Measurements from ENCODE around the gene PA2G4.
"Not testable (repeated sequence)": the region's sequence is repeated elsewhere in the genome, so short reads cannot be mapped to it uniquely, and the experiment has no call there.

Gene PA2G4

DNA sequence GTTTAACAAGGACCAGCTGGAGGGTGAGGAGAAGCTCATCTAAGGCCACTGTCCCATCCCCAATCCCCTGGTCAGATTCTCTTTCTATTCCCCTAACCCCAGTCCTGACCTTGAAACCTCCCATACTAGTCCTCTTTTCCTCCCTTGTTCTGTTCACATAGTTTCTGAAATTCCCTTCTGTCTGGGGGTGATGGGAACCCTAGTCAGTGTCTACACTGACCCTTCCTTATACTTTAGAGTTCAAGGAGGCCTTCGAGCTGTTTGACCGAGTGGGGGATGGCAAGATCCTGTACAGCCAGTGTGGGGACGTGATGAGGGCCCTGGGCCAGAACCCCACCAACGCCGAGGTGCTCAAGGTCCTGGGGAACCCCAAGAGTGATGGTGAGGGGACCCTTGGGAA, 50.5 kb downstream of the PA2G4 start:
- no peak for DNase-seq

DNA sequence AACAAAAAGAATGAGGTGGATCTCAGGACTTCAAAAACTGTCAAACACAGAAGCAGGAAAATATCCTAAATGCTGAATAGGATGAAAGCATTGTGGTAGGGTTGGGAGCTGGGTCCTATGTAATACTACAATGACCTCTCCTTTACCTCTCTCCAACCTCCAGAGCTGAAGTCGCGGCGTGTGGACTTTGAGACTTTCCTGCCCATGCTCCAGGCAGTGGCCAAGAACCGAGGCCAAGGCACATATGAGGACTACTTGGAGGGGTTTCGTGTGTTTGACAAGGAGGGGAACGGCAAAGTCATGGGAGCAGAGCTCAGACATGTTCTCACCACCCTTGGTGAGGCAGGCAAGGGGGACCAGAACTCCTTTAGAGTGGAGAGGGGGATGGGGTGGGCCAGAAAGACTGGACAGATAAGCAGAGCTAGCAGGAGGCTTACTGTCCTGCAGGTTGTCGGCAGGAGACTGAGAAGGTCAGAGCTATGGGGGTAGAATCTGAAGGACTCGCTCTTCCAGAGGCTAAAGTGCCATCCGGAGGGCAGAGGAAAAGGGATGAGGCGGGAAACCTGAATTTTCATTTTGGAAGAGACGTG, 51.0 kb downstream of the PA2G4 start:
- no peak for DNase-seq

DNA sequence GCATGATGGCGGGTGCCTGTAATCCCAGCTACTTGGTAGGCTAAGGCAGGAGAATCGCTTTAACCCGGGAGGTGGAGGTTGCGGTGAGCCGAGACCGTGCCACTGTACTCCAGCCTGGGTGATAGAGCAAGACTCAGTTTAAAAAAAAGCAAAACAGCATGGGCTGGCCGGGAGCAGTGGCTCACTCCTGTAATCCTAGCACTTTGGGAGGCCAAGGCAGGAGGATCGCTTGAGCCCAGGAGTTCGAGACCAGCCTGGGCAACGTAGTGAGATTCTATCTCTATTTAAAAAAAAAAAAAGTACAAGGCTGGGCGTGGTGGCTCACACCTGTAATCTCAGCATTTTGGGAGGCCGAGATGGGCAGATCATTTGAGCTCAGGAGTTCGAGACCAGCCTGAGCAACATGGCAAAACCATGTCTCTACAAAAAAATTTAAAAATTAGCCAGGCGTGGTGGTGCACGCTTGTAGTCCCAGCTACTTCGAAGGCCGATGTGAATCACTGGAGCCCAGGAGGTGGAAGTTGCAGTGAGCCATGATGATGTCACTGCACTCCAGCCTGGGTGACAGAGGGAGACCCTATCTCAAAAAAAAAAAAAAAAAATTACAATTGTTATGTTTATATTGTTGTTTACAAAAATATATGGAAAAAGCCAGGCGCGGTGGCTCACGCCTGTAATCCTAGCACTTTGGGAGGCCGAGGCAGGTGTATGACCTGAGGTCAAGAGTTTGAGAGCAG, 52.3 kb downstream of the PA2G4 start:
- not testable (repeated sequence) for DNase-seq

DNA sequence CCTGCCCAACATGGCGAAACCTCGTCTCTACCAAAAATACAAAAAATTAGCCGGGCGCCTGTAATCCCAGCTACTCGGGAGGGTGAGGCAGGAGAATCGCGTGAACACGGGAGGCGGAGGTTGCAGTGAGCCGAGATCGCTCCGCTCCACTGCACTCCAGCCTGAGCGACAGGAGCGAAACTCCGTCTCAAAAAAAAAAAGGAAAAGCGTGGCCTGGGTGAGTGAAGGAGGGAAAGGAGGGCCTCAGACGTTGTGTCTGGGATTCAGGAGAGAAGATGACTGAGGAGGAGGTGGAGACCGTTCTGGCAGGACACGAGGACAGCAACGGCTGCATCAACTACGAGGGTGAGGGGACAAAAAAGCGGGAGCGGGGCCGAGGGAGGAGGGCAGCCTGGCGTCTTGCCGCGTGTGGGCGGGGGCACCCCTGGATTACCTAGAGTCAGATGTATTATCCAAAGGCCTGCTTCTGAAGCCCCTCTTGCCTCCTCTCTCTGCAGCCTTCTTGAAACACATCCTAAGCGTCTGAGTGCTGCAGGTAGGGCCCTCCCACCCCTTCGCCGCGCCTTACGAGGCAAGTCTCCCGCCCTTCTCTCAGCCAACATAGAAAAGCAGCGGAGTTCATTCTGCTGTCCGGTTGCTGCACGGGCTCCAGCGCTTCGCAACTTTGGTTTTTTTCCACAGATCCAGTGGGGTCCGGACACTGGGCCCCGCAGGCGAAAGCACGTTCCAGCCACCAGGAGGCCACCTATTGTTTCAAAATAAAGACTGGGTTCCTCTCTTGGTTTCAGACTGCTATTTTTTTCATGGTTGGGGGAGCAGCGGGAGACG, 53.1 kb downstream of the PA2G4 start:
- peak; percentile 91 for DNase-seq

GRCh38 chr12:56158029-56158925, 53.9 kb downstream of the PA2G4 start, which contains the start of gene MYL6:
Gene MYL6 (plus strand): TSS chr12:56158359. CDS start chr12:56158402, 43 bp downstream.
- DNase-seq, result peak; percentile 98

DNA sequence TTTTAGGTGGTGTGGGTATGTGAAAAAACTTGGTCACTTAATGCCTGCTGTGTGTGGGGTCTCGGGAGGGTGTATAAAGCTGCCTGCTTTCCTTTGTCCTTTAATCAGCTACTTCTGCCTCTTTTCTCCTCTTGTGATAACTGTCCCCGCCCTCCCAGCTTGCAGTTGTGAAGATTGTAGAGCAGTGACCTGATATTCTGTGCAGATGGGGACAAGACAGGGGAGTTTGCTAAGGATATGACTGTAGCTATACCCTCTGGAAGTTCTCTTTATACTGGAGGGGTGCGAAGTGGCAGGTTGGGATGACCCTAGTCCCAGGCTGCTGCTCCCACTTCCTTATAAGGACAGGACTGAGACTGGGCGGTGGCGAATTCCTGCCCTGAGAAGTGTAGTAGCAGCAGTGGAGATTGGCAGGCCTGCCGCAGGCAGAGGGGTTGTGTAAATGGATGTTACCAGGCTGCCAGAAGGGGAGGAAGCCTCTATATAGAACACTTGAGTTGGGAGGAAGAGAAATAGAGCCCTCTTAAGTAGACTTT, 54.6 kb downstream of the PA2G4 start:
- peak; percentile 82 for DNase-seq

GRCh38 chr12:56159482-56160192, 55.3 kb downstream of the PA2G4 start:
- DNase-seq, result no peak

DNA sequence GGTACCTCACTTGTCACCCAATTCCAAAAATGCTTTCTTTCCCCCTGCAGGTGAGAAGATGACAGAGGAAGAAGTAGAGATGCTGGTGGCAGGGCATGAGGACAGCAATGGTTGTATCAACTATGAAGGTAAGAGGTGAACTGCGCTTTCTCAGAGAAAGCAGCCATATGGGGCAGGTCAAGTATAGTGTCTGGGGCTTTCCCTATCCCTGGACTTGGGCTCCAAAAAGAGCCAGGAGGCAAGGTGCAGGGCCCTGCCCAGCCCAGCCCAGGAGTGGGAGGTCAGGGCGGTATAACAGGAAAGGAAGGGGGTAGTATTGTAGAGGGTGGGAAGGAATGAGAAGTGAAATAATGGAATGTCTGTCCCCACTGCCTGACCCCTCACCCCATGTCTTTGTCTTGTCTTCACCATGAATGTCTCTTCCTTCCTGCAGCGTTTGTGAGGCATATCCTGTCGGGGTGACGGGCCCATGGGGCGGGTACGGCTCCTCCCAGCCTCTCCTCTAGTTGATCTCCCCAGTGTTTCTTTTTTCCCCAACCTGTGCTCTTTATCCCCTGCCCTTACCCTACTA, 55.9 kb downstream of the PA2G4 start:
- no peak for DNase-seq

GRCh38 chr12:56160894-56161689, 56.7 kb downstream of the PA2G4 start:
- no peak for DNase-seq

DNA sequence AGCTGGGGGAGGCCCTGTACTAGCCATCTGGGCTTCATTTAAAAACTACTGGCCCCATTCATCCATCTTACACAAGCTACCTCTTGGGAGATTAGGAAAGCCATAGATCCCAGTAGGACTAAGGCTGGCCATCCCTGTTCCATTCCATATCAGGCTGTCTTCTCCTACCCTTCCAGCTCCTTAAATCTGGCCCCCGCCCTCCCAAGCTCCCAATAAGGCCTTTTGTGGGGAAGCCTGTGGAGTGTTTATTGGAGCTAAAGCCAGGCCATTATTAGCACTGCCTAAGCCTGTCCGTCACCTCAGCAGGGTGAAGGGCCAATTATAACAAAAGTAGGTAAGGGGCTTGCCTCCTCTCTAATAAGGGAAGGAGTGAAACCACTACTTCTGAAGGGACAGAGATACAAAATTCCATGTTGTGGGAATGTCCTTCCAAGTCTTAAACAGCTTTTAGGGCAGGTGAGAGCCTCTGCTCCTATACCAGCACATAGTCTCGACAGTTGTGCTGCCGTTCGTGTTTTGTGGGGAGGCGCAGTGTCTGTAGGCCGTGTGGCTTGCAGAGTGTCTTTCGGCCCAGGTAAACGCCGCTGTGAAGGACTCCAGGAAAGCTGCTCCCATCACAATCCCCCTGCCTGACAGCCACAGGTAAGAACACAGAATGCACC, 57.5 kb downstream of the PA2G4 start:
- DNase-seq, result no peak

DNA sequence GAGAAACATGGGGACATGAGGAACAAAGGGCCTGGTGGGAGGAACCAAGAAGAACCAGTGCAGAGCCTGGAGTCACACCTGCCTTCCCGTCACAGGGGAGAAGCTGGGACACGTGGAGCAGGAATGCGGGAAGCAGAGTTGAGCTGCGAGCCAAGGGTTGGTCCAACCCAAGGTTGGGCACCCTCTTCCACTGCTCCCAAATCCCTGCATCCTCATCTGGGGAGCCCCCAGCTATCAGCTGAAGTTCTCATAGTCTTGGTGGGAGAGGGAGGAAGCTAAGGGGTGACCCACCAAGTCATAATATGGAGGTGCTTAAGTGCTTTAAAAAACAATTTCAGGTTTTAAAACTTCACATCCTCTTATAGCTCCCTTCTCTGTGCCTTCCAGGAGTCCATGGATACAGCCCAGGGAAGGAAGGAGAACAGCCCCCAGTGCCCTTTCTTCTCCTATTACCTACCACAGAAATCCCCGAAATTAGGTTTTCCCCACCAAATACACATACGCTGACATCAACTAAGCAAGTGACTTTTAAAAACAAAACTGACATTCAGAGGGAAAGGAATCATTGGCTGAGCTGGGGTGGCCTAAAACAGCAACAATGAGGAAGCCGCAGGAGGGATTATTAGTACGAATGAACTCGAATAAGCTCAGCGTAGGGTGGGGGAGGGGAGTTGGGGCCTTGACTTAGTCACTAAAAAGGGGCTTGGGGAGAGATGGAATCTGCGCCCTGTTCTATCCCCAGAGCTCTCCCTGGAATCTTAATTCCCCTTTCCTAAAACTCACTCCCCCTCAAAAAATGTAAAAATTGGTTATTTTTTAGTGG, 58.3 kb downstream of the PA2G4 start:
- DNase-seq, result no peak
